Breast epithelium (tissue), 4 donors: ENCODE measurements around the gene ATRAID. TPM values are rescaled to one million over a fixed set of nuclear protein-coding genes. Genes with fewer than 3 reads are reported as not detected.

Source experiments
- DNase-seq, 2 donors: peaks; one replicate each; pipeline ENCODE4 v3.0.0-alpha.2; 2019; ENCODE audit warnings: low spot score in 2 of 2
- H3K27ac ChIP-seq, 2 donors: fragments of 200-600 bp; sonication (generic) in 1 of 2; one replicate each; pipeline ENCODE4 v1.5.1; 2016 to 2019; ENCODE audit warnings: mild to moderate bottlenecking in 1 of 2
- H3K27me3 ChIP-seq, 2 donors: fragments of 200-600 bp; sonication (generic) in 1 of 2; one replicate each; pipeline versions ENCODE4 v1.5.1 to v1.6.0; 2017 to 2019; ENCODE audit warnings: control low read depth in 1 of 2, mild to moderate bottlenecking in 1 of 2
- H3K36me3 ChIP-seq: fragments of 200-600 bp; one replicate; pipeline ENCODE4 v1.5.1; 2019
- H3K4me1 ChIP-seq, 2 donors: fragments of 200-600 bp; sonication (generic); one replicate each; pipeline ENCODE4 v1.5.1; 2016 to 2019; ENCODE audit warnings: control low read depth in 1 of 2
- H3K4me3 ChIP-seq, 3 donors: fragments of 200-600 bp; sonication (generic); 1 replicate in 2 of 3; 2 replicates in 1 of 3; pipeline ENCODE4 v1.5.1; 2016 to 2019; ENCODE audit warnings: mild to moderate bottlenecking in 3 of 3, moderate library complexity in 2 of 3
- H3K9me3 ChIP-seq, 2 donors: fragments of 200-600 bp; sonication (generic) in 1 of 2; one replicate each; pipeline ENCODE4 v1.5.1; 2016 to 2019; ENCODE audit warnings: control low read depth in 1 of 2
- CTCF ChIP-seq, 3 donors: fragments of 450-650 bp; IDR thresholded peaks; one replicate each; pipeline ENCODE4 v1.5.1; 2016 to 2017; ENCODE audit warnings: antibody characterized with exemption in 3 of 3, mild to moderate bottlenecking in 3 of 3, moderate library complexity in 3 of 3
- POLR2A ChIP-seq: fragments of 450-650 bp; IDR thresholded peaks from one replicate; pipeline ENCODE4 v1.6.1; 2016; ENCODE audit warnings: antibody characterized with exemption, mild to moderate bottlenecking, moderate library complexity
- POLR2AphosphoS5 ChIP-seq, 3 donors: sonication (generic); formaldehyde crosslinking; IDR thresholded peaks; one replicate each; pipeline ENCODE4 v1.6.1; 2017; ENCODE audit warnings: antibody characterized with exemption in 3 of 3
- intact Hi-C: fragments of 100-400 bp; cut with DNase I; formaldehyde crosslinking; loops from one replicate; pipeline ENCODE4 v1.15.1; 2023; ENCODE audit warnings: low total_unique reads
- total RNA-seq, 3 donors: library from RNA; depleted of rRNA; stranded (reverse); fragments of >200 nt; gene quantifications; one replicate each; pipeline ENCODE4 v1.1.0, GENCODE V29; 2016

ATRAID gene
- total RNA-seq, 3 donors from 2014 or later = 146 to 243 (median 177) TPM

GRCh38 chr2:27211241-27211942 lies 449 bp upstream of the ATRAID start:
- intact Hi-C loops = no loop called here
- peak overlapping the region; percentile 97 to 99 for H3K27ac ChIP-seq

GRCh38 chr2:27212626-27213471 lies 1.0 kb downstream of the ATRAID start:
- TF ChIP-seq POLR2AphosphoS5 (IDR thresholded peaks at IDR 0.05) = peak in 1 of 3 donors; percentile 10
- no peak for TF ChIP-seq POLR2A
- no peak for TF ChIP-seq CTCF (IDR thresholded peaks at IDR 0.05)
- H3K9me3 ChIP-seq = no peaks in the 10 kb centered on the region
- intact Hi-C loops = no loop called here
- no peaks in the 10 kb centered on the region for H3K36me3 ChIP-seq
- H3K4me3 ChIP-seq = peak overlapping the region; percentile 76 to 89 (median 78)
- peak overlapping the region; percentile 97 to 99 for H3K27ac ChIP-seq
- H3K4me1 ChIP-seq = peaks cover 0 to 9% of the 10 kb centered on the region in 2 donors
- no peaks in the 10 kb centered on the region for H3K27me3 ChIP-seq
- peak in 1 of 2 donors; percentile 23 for DNase-seq

More at GRCh38 chr2:27211241-27211942, 449 bp upstream of the ATRAID start:
- peak overlapping the region; percentile 76 to 89 (median 78) for H3K4me3 ChIP-seq
- DNase-seq = peak in 1 of 2 donors; percentile 77
- TF ChIP-seq POLR2A = no peak
- no peak for TF ChIP-seq POLR2AphosphoS5 (IDR thresholded peaks at IDR 0.05)
- no peak for TF ChIP-seq CTCF (IDR thresholded peaks at IDR 0.05)
- H3K4me1 ChIP-seq = peaks cover 0 to 9% of the 10 kb centered on the region in 2 donors
- H3K9me3 ChIP-seq = no peaks in the 10 kb centered on the region
- H3K27me3 ChIP-seq = no peaks in the 10 kb centered on the region
- H3K36me3 ChIP-seq = no peaks in the 10 kb centered on the region

GRCh38 chr2:27214941-27215340 lies 3.1 kb downstream of the ATRAID start:
- no peak overlapping the region for H3K4me3 ChIP-seq
- H3K36me3 ChIP-seq = no peaks in the 10 kb centered on the region
- H3K27ac ChIP-seq = no peak overlapping the region
- H3K4me1 ChIP-seq = peaks cover 0 to 9% of the 10 kb centered on the region in 2 donors
- intact Hi-C loops = loop anchor here (5.0 kb wide), 1 partner anchor 38 kb away; no protein-coding TSS in a partner anchor
- H3K9me3 ChIP-seq = no peaks in the 10 kb centered on the region
- TF ChIP-seq CTCF (IDR thresholded peaks at IDR 0.05) (no peak), POLR2AphosphoS5 (IDR thresholded peaks at IDR 0.05) (no peak), POLR2A (no peak)
- no peaks in the 10 kb centered on the region for H3K27me3 ChIP-seq
- no peak for DNase-seq

- intact Hi-C loops = loop anchor here (5.0 kb wide), 1 partner anchor 39 kb away; no protein-coding TSS in a partner anchor
- peak overlapping the region; percentile 69 to 77 for H3K27ac ChIP-seq
- H3K9me3 ChIP-seq = no peaks in the 10 kb centered on the region
- no peak for DNase-seq
- H3K4me1 ChIP-seq = peaks cover 0 to 9% of the 10 kb centered on the region in 2 donors
- no peaks in the 10 kb centered on the region for H3K36me3 ChIP-seq
- peak overlapping the region; percentile 58 to 81 (median 67) for H3K4me3 ChIP-seq
- no peaks in the 10 kb centered on the region for H3K27me3 ChIP-seq
- TF ChIP-seq CTCF (IDR thresholded peaks at IDR 0.05) (no peak), POLR2AphosphoS5 (IDR thresholded peaks at IDR 0.05) (no peak), POLR2A (no peak)
These were observed 4.7 kb downstream of the ATRAID start for GRCh38 chr2:27216416-27217137.
